OCI-LY1 (cell line): ENCODE measurements around the gene BRIP1.
"Not testable (repeated sequence)": the region's sequence is repeated elsewhere in the genome, so short reads cannot be mapped to it uniquely, and the experiment has no call there.

Experiments used
- EZH2 ChIP-seq: fragments of 200-600 bp; sonication (generic), shearing (Covaris generic); IDR thresholded peaks from 2 replicates; pipeline ENCODE4 v1.8.0; 2017; ENCODE audit warnings: borderline replicate concordance, mixed run types, mild to moderate bottlenecking, antibody characterized with exemption, low read length, moderate library complexity, mixed read lengths
- TF ChIP-seq, protein P1 (sequence below): fragments of 200-600 bp; sonication (generic), shearing (Covaris generic); IDR thresholded peaks from 2 replicates; pipeline ENCODE4 v1.5.1; 2017; ENCODE audit warnings: mild to moderate bottlenecking, antibody characterized with exemption, low read length, moderate library complexity, mixed read lengths

DNA sequence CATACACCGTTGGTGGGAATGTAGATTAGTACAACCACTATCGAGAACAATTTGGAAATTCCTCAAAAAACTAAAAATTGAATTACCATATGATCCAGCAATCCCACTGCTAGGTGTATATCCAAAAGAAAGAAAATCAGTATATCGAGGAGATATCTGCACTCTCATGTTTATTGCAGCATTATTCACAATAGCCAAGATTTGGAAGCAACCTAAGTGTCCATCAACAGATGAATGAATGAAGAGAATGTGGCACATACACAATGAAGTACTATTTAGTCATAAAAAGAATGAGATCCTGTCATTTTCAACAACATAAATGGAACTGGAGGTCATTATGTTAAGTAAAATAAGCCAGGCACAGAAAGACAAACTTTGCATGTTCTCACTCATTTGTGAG is 44.1 kb downstream of the BRIP1 start:
- TF ChIP-seq, protein P1, sequence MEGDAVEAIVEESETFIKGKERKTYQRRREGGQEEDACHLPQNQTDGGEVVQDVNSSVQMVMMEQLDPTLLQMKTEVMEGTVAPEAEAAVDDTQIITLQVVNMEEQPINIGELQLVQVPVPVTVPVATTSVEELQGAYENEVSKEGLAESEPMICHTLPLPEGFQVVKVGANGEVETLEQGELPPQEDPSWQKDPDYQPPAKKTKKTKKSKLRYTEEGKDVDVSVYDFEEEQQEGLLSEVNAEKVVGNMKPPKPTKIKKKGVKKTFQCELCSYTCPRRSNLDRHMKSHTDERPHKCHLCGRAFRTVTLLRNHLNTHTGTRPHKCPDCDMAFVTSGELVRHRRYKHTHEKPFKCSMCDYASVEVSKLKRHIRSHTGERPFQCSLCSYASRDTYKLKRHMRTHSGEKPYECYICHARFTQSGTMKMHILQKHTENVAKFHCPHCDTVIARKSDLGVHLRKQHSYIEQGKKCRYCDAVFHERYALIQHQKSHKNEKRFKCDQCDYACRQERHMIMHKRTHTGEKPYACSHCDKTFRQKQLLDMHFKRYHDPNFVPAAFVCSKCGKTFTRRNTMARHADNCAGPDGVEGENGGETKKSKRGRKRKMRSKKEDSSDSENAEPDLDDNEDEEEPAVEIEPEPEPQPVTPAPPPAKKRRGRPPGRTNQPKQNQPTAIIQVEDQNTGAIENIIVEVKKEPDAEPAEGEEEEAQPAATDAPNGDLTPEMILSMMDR: not testable (repeated sequence)
- not testable (repeated sequence) for TF ChIP-seq EZH2
